ENCODE data around the gene KCNMA1. TPM values are rescaled to one million over a fixed set of nuclear protein-coding genes. Genes with fewer than 3 reads are reported as not detected.

KCNMA1 gene
- total RNA-seq, 1 donor = 106 TPM

DNA sequence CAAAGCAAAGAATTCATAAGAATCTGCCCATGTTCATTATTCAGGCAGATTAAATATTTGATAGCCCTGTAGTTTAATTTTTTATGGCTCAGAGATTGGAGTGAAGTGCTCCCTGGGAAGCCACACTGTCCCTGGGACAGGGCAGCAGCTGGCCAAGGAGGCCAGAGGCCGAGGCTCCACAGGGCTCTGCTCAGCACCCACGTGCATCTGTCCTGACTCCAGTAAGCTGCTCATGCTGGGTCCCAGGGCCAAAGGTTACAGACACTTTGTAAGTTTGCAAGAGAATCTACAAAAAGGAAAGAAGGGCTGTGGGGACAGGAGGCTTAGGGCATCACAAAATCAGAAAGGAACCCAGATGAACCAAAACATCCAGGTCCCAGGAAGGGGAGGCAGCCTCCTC is 155.5 kb downstream of the KCNMA1 start:
- TF ChIP-seq CTCF (IDR thresholded peaks at IDR 0.05; ENCODE audit: insufficient read depth, low read length) = no peak
- no peak overlapping the region for H3K4me3 ChIP-seq (ENCODE audit: low read depth, low read length)
- no peak for DNase-seq (ENCODE audit: low read depth)

DNA sequence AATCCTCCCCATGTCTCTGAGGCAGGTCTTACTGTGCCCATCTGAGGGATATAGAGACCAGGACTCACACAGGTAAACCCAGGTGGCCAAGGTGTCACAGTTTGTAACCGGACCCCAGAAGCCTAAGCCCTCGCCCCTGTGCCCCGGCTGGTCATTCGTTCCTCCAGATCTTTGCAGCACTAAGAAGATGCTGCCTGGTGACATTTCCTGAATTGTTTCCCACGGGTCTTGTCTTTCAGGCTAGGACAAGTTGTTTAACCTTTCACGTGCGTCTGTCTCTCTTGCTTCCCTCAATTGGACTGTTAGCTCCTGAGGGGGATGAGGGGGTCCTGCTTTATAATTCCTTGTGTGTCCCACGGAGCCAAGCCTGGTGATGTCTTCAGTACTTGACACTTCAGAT is 158.0 kb downstream of the KCNMA1 start:
- no peak for DNase-seq (ENCODE audit: low read depth)
- no peak overlapping the region for H3K4me3 ChIP-seq (ENCODE audit: low read depth, low read length)
- TF ChIP-seq CTCF (IDR thresholded peaks at IDR 0.05; ENCODE audit: insufficient read depth, low read length) = no peak

- no peak for DNase-seq (ENCODE audit: low read depth)
- H3K4me3 ChIP-seq (ENCODE audit: low read depth, low read length) = no peak overlapping the region
- TF ChIP-seq CTCF (IDR thresholded peaks at IDR 0.05; ENCODE audit: insufficient read depth, low read length) = no peak
Observed at GRCh38 chr10:77478962-77479359, 158.6 kb downstream of the KCNMA1 start.

DNA sequence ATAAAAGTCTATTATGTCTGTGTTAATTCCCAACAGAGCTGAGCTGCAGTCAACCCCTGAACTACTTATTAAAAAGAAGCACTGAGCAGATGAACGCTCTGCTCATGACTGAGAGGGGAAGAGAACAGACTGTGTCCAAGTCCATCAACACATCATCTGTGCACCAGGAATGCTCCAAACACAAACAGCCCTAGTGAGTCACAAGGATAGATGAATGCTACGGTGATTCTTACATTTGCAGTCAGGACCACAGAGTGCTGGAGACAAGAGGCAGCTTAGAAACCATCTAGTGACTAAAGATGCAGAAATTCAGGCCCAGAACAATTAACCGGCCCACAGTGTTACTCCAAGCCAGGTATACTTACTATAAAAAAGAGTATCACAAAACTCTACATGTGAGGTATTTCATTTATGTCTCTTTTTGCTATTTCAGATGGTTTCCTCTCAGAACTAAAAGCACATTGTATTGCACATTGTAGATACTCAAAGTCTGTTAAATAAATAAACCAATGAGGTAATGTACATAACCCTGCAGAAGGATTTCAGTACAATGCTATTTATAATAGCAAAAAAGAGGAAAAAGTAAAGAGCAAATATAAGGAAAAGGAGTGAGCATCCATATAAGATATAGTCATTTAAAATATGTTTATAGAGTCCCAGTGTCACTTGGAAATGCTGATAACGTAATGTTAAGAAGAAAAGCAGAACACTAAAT is 159.2 kb downstream of the KCNMA1 start:
- H3K4me3 ChIP-seq (ENCODE audit: low read depth, low read length) = no peak overlapping the region
- no peak for TF ChIP-seq CTCF (IDR thresholded peaks at IDR 0.05; ENCODE audit: insufficient read depth, low read length)
- peak; percentile 67 for DNase-seq (ENCODE audit: low read depth)

- TF ChIP-seq CTCF (IDR thresholded peaks at IDR 0.05; ENCODE audit: insufficient read depth, low read length) = no peak
- no peak for DNase-seq (ENCODE audit: low read depth)
- no peak overlapping the region for H3K4me3 ChIP-seq (ENCODE audit: low read depth, low read length)
Observed at GRCh38 chr10:77475522-77475921, 162.1 kb downstream of the KCNMA1 start.

DNA sequence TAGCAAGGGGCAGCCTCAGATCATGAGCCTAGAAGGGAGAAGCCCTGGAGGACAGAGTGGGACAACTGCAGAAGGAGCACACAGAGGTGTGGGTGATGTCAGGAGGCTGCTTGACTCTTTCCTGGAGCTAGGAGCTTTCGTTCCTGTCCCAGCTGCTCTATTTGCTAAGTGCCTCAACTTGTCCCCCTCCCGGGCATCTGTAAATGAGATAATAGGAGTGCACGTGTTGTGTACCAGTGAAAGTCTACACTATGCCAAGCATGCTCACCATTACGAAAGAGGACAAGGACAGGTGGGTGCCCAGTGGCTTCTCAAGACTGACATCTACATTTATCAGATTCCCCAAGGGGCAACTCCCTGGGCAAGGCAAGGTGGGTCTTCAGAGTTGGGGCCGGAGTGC is 162.7 kb downstream of the KCNMA1 start:
- TF ChIP-seq CTCF (IDR thresholded peaks at IDR 0.05; ENCODE audit: insufficient read depth, low read length) = no peak
- no peak for DNase-seq (ENCODE audit: low read depth)

DNA sequence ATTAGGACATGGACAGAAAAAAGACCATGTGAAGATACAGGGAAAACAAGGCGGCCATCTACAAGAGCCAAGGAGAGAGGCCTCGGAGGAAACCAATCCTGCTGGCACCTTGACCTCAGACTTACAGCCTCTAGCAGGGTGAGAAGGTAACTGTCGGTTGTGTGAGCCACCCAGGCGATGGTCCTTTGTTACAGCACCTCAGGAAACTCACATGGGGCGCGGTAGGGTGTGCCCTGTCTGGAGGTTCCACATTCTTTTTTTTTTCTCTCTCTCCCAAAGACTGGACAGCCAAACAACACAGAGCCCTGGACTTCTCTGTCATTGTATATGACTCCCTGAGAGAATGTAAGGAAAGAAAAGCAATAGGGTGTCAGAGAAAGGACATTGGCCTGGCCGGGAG is 163.2 kb downstream of the KCNMA1 start:
- no peak for TF ChIP-seq CTCF (IDR thresholded peaks at IDR 0.05; ENCODE audit: insufficient read depth, low read length)
- H3K4me3 ChIP-seq (ENCODE audit: low read depth, low read length) = no peak overlapping the region
- DNase-seq (ENCODE audit: low read depth) = no peak

More for the DNA sequence above, 162.7 kb downstream of the KCNMA1 start:
- H3K4me3 ChIP-seq (ENCODE audit: low read depth, low read length) = no peak overlapping the region
